ENCODE data around the gene NUDT1. TPM values are rescaled to one million over a fixed set of nuclear protein-coding genes. Genes with fewer than 3 reads are reported as not detected.
"Not testable (repeated sequence)": the region's sequence is repeated elsewhere in the genome, so short reads cannot be mapped to it uniquely, and the experiment has no call there.

NUDT1 gene
- total RNA-seq, 1 experiment from 2014 or later, result 64.7 TPM

DNA sequence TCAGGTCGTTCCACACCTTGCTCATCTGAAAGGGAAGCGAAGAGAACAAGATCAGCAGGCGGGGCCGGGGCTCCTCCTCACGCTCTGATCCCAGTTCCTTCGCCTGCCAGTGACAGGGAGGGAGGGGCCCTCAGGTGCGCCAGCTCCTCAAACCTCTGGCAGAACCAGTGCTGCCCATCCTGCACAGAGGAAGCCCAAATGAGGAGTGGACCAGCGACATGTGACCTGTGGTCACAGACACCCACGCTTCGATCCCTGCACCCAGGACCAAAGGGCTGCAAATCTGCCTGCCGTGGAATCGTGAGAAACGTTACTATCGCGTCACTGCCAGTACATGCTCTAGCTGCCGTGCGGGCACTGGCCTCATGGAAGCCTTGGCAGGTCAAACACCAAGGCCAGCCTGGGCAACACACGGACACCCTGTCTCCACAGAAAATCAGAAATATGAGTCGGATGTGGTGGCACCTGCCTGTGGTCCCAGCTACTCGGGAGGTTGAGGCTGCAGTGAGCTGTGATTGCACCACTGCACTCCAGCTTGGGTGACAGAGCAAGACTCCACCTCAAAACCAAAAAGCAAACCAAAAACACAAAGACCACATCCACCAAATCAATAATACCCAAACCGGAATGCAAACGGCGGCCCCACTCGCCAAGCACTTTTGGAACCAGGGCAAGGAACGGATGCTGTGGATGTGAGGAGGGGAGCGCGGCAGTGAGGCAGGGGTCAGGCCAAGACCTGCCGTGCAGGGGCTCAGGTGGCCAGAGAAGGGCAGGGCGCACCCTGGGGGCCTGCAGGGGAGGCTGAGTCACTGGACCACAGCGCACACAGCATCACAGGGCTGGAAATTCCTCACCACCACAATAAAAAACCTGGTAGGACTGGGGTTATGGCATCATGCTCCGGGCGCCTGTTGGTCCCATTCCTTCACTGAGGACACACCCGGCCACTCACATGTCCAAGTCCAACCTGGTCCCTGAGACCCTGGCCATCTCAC, 13.4 kb downstream of the NUDT1 start:
- in situ Hi-C loops (cut with HindIII; ENCODE audit: low pct_unique_long_range_greater_than_20kb, low sequenced_read_pairs), result no loop called here

DNA sequence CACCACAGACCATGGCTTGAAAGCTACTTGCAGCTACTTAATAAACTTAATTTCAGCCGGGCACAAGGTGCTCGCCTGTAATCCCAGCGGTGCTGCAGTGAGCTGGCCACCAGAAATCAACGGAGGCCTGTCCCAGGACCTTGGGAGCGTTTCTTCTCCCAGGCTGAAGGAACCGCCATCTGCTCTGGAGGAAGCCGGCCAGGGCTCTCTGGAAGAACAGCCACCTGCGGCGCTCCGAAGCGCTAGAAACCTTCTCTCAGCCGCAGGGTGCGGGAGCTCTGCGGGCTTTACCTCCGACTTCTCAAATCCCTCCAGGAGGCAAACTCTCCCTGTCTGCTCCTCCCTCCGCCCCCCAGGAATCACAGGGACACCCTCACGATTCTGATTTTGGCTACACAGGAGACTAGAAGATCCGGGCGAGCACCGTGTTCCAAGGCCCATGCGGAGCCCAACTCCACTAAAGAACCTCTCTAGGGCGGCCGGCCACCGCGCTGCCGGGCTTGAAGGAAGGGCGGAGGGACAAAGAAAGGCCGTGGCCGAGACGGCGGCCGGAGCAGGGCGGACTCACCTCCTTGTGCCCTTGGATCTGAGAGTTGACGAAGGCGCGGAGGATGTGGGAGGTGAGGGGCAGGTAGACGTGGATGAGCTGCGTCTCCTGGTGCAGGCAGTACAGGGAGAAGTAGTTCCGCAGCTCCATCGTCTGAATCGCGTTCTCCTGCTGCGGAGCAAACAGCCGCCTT, 14.4 kb downstream of the NUDT1 start:
- in situ Hi-C loops (cut with HindIII; ENCODE audit: low pct_unique_long_range_greater_than_20kb, low sequenced_read_pairs), result no loop called here
- DNase-seq (ENCODE audit: low read depth), result no peak

More for the DNA sequence above, 13.4 kb downstream of the NUDT1 start:
- no peak for DNase-seq (ENCODE audit: low read depth)

DNA sequence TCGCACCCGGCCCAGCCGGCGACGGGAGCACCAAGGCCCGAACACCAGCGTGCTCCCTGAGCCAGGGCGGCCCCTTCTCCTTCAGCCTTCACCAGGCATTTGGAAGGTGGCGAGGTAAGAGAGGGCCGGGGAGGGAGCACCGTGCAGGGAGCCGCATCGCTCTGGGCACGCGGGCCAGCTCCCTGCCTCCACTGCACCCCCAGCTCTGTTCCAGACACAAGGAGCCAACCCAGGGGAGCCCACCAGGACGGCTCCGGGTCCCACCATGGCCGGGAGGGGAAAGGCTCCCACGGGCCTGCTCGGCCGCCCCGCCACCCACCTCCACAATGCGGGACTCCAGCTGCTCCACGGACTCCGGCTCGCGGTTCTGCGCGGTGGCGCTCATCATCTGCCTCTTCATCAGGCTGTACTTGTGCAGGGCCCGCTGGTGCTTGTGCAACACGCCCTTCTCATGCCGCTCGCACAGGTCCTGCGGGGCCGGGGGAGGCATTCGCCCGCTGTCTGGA, 15.1 kb downstream of the NUDT1 start:
- DNase-seq (ENCODE audit: low read depth), result no peak
- in situ Hi-C loops (cut with HindIII; ENCODE audit: low pct_unique_long_range_greater_than_20kb, low sequenced_read_pairs), result no loop called here

DNA sequence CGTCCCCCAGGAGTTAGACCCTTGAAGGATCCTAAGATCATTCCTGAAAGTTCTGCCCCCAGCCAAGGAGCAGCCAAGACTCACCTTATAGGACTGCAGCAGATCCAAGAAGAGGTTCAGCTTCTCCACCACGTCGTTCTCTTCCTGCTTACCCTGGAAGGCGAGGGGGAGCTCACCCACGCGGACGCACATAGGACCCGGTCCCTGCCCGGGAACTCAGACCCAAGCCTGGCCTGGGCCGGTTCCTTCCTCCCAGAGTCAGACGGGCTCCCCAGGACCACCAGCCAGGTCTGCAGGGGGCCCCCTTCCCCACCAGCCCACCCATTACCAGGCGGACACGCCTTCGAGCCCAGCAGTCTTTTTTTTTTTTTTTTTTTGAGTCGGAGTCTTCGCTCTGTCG, 15.6 kb downstream of the NUDT1 start:
- in situ Hi-C loops (cut with HindIII; ENCODE audit: low pct_unique_long_range_greater_than_20kb, low sequenced_read_pairs), result no loop called here
- DNase-seq (ENCODE audit: low read depth), result no peak

DNA sequence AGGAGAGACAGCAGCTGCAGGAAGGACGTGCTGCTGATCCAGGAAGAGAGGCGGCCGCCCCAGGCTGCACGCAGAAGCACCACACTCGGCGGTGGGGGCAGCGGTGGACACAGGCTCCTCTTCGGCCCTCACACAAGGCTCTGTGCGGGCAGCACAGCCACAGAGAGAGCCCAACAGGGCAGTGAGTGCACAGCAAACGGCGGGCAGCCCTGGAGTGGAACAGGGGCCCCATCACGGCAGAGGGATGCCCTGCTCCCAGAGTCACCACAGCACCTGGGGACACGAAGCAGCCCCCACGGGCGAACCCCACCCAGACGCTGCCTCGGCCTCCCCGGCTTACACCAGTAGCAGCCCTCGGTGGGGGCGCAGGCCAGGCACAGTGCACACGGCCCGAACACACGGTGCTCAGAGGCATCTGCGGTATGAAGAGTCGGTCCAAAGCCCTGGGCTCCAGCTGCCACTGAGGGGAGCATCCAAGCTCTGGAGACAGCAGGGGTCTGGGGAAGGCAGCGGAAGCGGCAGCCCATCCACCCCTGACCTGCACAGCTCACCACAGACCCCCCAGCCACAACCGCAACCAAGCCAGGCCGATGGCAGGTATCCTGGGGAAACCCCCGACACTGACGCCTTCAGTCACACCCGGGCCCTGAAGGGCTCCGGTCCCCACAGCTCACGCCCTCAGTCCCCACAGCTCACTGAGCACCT, 16.8 kb downstream of the NUDT1 start:
- DNase-seq (ENCODE audit: low read depth), result no peak
- in situ Hi-C loops (cut with HindIII; ENCODE audit: low pct_unique_long_range_greater_than_20kb, low sequenced_read_pairs), result no loop called here

DNA sequence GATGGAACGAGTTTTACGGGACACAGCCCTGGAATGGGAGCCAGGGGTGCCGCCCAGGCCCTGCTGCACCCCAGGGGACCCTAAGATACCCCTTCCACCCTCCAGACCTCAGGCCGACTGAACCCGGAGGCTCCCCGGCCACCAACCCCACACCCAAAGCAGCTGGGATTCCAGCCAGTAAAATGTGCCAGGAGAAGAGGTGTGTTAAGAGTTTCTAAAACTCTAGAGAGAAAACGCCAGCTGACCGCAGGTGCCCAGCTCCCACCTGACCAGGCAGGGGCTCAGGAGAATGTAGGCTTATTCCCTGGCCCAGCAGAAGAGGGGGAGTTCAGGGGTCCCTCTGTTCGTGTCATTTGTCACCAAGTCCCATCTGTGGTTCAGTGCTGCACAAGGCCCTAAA, 17.5 kb downstream of the NUDT1 start:
- in situ Hi-C loops (cut with HindIII; ENCODE audit: low pct_unique_long_range_greater_than_20kb, low sequenced_read_pairs), result no loop called here
- no peak for DNase-seq (ENCODE audit: low read depth)

DNA sequence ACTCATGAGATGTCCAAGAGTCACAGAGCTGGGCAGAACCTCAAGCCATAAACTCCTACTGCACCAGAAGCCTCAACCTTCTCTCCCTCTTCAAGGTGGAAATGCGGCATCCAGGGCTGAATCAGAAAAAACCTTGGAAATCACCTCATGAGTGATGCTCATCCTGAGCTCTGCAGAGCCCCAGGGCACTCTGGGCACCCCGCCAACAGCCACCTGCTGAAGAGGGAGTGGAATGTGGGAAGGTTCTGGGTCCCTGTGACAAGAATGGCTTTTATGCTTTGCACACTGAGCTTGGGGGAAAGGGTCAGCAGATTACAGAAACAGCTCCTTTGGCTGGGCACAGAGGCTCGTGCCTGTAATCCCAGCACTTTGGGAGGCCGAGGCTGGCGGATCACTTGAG, 18.8 kb downstream of the NUDT1 start:
- peak; percentile 85 for DNase-seq (ENCODE audit: low read depth)
- in situ Hi-C loops (cut with HindIII; ENCODE audit: low pct_unique_long_range_greater_than_20kb, low sequenced_read_pairs), result no loop called here

DNA sequence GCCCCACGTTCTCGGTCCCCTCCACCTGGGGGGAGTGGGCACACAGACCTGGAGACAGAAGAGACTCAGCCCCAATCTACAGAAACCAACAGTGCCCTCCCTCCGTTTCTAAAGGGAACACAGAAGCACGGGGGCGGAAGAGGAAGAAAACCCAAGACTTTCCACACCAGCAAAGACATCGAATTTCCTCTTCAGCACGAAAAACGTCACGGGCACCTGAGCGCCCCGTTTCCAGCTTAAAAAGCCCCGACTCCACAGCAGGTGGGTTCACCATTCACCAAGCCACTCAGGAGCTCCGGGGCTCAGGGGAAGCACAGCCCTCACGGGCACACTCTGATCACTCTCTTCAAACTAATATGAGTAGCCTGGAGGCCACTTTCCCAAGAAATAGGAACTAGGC, 19.6 kb downstream of the NUDT1 start:
- no peak for DNase-seq (ENCODE audit: low read depth)
- in situ Hi-C loops (cut with HindIII; ENCODE audit: low pct_unique_long_range_greater_than_20kb, low sequenced_read_pairs), result no loop called here

DNA sequence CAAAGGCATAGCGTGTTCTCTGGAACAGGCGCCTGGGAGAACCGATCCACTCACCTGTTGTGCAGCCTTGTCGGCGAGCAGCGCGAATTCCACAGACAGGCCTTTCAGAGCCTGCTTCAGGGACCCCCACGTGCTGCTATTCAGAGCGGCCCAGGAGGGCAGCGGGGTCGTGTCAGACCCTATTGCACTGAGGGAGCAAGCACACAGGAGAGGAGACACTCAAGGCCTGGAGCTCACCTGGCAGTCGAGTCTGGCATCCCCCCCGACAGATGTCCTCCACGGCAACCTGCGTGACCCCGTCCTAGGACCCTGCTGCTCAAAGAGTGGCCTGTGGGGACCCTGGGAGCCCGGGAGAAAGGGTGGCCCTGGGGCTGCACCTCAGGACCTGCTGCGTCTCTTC, 21.1 kb downstream of the NUDT1 start:
- in situ Hi-C loops (cut with HindIII; ENCODE audit: low pct_unique_long_range_greater_than_20kb, low sequenced_read_pairs), result no loop called here
- DNase-seq (ENCODE audit: low read depth), result no peak

DNA sequence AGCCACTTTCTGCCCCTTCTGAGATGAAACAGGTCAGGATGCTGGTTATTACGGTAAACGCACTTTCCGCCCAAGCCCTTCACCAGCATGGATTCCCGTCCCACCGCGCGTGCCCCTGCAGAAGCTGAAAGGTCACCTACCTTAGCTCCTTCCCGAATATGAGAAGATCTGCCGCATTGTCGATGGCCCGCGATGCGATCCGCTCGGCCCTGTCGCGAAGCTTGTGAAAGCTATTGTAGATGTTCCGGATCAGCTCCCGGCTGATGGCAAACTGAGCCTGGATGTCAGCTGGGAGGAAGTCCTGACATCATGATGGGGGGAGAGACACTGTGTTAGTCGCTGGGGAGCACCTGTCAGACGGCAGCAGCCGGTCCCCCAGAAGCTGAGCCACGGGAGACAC, 22.1 kb downstream of the NUDT1 start:
- in situ Hi-C loops (cut with HindIII; ENCODE audit: low pct_unique_long_range_greater_than_20kb, low sequenced_read_pairs), result no loop called here
- DNase-seq (ENCODE audit: low read depth), result no peak

DNA sequence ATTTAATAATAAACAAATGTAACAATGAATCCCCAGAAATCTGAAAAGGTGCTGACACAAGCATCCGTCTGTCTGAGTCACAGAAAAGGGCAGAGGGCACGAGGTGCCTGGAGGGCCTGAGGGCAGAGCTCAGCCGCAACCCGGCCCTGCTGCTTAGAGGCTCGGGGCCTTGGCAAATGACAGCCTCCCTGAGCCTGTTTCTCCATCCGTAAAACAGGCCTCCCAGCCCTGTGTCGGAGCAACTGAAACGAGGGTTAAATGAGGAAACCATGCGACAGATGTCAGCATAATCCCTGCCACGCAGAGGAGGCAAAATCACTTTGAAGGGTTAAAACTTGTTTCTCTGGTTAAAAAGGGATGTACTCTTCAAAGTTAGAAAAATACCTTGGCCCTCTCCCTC, 24.9 kb downstream of the NUDT1 start:
- peak; percentile 91 for DNase-seq (ENCODE audit: low read depth)
- in situ Hi-C loops (cut with HindIII; ENCODE audit: low pct_unique_long_range_greater_than_20kb, low sequenced_read_pairs), result no loop called here

DNA sequence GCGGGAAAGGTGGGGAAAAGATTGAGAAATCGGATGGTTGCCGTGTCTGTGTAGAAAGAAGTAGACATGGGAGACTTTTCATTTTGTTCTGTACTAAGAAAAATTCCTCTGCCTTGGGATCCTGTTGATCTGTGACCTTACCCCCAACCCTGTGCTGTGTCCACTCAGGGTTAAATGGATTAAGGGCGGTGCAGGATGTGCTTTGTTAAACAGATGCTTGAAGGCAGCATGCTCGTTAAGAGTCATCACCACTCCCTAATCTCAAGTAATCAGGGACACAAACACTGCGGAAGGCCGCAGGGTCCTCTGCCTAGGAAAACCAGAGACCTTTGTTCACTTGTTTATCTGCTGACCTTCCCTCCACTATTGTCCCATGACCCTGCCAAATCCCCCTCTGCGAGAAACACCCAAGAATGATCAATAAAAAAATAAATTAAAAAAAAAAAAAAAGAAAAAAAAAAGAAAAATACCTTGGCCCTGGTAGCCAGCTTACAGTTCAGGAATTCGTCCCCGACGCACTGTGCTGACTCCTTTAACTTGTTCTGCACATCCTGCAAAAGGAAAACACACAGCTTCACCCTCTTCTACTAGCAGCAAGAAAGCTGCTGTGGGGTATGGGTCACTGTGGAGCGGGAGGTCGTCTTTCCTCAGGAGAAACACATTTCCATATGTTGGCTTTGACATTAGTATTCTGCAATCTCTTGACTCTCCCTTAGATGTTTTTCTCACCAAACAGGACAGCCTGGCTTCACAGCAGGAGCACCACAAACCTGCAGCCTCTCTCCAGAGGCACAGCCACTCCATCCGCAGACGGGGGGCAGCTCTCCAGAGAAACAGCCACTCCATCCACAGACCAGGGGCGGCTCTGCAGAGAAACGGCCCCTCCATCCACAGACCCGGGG, 27.3 kb downstream of the NUDT1 start:
- DNase-seq (ENCODE audit: low read depth); in situ Hi-C loops (cut with HindIII; ENCODE audit: low pct_unique_long_range_greater_than_20kb, low sequenced_read_pairs): not testable (repeated sequence)

DNA sequence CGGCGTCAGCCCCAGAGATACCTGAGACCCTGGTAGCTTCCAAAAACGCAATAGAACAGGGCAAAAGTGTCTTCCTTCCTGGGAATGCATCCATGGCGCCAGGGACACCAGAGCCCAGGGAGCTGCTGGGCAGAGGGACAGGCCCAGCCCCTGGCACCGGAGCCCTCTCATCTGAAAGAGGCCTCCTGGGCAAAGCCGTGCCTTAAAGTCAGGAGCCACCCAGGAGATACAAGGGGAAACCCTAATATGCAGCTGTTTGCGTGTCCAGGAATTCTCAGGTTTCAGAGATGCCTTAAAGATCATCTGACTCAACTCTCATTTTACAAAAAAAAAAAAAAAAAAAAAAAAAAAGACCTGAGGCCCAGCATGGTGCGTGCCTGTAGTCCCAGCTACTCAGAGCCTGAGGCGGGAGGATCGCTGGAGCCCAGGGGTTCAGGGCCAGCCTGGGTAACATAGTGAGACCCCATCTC, 28.0 kb downstream of the NUDT1 start:
- in situ Hi-C loops (cut with HindIII; ENCODE audit: low pct_unique_long_range_greater_than_20kb, low sequenced_read_pairs), result no loop called here
- DNase-seq (ENCODE audit: low read depth), result no peak

DNA sequence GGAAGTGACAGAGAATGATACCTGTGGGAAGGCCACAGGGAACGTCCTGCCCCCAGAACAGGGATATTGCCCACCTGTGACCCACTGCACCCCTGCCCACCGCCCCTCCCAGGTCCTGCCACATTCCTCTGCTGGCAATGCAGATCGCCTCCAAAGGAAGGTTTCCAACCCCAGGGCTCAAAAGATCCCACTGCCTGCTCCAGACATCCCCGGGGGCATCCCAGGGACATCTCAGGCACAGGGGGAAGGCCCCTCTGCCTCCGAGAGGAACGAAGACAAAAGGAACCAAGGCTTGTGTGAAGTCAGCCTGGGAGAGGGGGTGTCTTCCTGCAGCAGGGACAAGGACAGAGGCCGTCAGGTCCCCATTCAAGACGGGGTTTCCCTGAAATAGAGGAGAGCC, 28.5 kb downstream of the NUDT1 start:
- no peak for DNase-seq (ENCODE audit: low read depth)
- in situ Hi-C loops (cut with HindIII; ENCODE audit: low pct_unique_long_range_greater_than_20kb, low sequenced_read_pairs), result no loop called here

DNA sequence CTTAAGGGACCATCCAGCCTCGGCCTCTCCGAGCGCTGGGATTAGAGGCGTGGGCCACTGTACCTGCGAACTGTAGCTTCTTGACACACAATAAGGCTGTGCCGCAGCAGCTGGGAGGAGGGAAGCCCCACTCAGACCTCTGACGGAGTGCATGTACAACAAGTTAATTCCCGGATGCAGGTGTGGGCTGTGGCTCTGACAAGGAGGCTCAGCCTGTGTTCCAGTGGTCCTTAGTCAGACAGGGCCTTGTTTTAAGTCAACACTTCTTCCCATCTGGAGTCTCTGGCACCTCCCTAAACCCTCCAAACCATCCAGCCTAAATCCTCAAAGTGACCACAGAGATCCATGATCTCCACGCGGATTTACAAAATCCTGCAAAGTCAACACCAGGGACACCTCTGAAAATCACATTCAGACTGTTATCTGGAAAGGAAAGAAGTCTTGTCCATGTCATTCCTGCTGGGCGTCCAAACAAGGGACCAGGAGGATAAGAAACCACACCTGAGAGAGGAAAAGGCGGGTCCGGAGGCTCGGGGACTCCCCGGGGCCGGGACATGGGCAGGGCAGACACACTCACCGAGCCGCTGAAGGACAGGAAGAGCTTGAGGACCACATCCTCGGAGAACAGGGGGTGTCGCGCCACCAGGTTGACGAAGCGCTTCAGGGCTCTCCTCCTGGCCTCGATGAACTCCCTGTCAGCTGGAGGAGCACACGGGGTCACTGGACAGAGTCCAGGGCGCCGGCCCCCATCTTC, 29.4 kb downstream of the NUDT1 start:
- DNase-seq (ENCODE audit: low read depth), result no peak
- in situ Hi-C loops (cut with HindIII; ENCODE audit: low pct_unique_long_range_greater_than_20kb, low sequenced_read_pairs), result no loop called here

DNA sequence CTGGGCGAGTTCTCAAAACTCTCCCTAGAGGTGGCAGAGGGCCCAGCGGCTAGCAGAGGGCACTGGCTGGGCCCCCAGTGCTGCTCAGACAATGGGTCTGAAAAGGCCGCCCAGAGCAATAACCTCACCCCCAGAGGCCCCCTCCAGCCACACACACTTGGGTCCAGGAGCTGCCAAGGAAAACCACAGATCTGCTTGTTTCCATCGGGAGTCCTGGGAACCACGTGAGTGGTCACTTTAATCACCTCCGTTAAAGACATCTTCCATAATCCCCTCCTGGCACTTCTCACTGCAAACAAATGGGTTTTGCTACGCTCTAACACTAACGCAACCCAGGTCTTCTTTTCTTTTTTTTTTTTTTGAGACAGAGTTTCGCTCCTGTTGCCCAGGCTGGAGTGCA, 30.0 kb downstream of the NUDT1 start:
- DNase-seq (ENCODE audit: low read depth), result no peak
- in situ Hi-C loops (cut with HindIII; ENCODE audit: low pct_unique_long_range_greater_than_20kb, low sequenced_read_pairs), result no loop called here

DNA sequence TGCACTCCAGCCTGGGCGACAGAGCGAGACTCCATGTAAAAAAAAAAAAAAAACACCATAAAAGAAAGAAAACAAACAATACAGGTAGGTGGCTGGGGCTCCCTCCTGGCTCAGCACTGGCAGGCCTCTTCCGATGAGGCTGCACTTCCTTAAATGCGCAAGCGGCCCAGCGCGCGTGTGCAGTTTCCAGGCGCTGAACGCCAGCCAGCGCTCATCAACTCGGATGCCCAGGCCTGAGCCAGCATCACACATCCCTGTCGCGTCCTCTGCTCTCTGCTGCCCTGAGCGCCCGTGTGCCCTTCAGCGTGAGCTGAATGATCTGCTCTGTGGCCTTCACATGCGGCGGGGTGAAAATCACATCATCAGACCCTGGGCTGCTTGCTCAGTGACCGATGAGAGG, 31.8 kb downstream of the NUDT1 start:
- in situ Hi-C loops (cut with HindIII; ENCODE audit: low pct_unique_long_range_greater_than_20kb, low sequenced_read_pairs), result no loop called here
- no peak for DNase-seq (ENCODE audit: low read depth)
